Measurements from ENCODE around the gene ZNF683.
A peak's percentile ranks its signal among the peaks of the same experiment; 100 is the strongest.
"Not testable (repeated sequence)": the region's sequence is repeated elsewhere in the genome, so short reads cannot be mapped to it uniquely, and the experiment has no call there.

ZNF683 gene

DNA sequence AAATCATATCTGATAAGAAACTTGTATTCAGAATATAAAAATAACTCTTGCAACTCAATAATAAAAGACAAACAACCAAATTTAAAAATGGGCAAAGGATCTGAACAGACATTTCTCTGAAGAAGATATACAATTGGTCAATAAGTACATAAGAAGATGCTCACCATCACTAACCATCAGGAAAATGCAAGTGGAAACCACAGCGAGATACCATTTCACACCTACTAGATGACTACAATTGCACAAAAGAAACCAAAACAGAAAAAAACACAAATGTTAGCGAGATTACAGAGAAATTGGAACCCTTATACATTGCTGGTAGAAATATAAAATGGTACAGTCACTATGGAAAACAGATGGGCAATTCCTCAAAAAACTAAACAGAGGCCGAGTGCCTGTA lies 11.5 kb upstream of the ZNF683 start:
- no peak for DNase-seq

DNA sequence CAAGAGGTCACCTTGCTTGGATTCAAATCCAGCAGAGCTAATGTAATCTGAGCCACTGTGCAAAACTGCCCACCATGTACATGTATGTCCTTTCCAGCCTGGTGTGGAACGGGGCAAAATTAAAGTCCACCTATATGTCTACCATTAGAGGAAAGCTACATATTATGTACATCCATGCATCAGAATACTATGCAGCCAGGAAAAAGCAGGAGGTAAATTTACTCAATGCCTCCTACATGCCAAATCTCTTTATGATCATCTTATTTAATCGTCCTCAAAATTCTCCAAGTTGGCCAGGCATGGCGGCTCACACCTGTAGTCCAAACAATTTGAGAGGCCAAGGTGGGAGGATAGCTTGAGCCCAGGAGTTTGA lies 6.3 kb upstream of the ZNF683 start:
- no peak for DNase-seq

DNA sequence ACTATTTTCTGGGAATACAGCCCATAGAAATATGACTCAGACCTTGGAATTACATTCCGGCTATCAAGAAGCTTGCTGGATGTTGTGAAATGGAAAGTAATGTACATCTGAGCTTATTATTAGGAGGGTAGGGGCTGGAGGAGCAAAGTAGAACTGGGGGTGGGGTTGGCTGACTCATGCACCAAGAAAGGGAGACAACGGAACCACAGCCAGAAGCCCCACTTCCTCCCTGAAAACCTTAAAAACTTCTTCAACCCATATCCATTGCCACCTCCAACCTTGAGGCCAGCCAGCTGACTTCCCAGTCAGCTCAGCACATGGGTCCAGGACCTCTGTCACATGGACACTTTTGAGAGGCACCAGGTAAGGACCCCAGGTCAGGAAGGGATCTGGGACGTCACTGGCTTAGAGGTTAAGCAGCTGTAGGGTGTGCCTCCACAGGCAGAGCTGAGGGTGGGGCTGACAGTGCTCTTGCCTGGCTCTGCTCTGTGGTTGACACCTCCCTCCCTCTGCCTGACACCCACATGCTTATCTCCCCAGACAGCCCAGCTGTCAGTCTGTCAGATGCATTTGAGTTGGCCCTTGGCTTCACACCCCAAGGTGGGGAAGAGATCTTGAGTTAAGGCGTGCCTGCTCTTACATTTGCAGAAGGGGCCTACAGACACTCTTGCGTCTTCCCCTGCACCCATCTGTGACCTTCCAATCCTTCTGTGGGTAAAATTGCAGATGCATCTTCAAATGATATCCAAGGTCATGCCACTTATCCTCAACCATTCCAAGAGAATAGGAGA lies 5.7 kb upstream of the ZNF683 start:
- DNase-seq: peak; percentile 53 to 55

DNA sequence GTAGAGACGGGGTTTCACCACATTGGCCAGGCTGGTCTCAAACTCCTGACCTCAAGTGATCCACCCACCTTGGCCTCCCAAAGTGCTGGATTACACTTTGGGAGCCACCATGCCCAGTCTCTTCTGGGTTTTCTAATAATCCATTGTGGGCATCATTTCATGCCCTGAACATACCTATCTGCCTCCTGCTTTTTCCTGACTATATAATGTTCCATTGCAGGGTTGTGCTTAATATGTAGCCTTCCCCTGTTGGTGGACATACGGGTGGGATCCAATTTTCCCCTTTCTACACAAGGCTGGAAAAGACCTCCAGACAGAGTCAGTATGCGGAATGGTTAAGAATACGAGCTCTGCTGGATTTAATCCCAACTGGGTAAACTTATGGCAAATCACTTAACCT lies 3.5 kb upstream of the ZNF683 start:
- DNase-seq: no peak

DNA sequence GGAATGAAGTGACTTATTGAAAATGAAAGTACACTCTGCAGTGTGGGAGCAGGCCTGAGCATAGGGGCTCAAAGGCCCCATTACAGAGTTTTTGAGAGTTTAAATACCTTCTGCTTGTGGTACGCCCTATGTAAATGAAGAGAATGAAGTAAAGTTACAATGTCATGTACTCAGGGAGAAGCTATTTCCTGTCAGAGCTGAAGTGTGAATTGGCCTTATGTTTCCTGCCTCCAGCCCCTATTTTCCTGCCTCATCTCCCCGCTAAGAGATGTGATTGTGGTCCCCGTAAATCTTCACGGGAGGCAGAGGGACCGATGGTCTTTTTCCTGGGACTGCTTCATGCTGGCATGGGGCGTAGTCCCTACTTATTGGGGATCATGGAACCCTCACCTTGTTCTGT lies 2.5 kb upstream of the ZNF683 start:
- no peak for DNase-seq

DNA sequence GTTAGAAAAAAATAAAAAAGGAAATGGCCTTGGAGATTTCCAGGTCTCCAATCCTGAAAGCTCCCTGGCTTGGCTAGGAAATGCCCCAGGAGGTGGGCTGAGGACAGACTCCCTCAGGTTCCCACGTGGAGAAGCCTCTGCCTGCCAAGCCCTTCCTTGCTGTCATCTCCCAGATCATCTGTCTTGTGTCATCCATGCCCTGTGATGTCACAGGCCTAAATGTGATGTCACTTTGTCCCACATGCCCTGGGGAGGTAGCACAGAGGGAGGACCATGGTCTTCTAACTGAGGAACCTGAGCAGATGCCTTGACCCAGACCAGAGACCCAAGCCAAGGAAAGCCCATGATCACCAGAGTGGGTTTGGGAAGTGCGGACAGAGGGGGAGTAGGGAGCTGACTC lies 1.8 kb upstream of the ZNF683 start:
- DNase-seq: not testable (repeated sequence)

DNA sequence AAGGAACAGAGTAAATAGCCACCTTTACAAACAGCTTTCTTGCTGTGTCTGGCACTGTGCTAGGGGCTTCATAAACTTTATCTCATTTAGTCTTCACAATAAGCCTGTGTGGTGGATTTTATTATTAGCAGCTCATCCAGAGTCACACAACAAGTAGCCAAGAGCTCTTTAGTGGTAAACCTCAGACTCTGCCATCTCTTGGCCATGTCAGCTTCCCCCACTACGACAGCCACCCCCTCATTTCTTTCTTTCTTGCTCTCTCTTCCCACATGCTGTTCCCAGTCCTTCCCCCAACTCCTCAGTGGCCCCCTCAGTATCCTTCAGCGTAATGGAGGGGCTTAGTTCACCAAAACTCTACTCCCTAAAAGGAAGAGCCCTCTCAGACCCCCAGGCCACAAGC lies 1.2 kb upstream of the ZNF683 start:
- no peak for DNase-seq

DNA sequence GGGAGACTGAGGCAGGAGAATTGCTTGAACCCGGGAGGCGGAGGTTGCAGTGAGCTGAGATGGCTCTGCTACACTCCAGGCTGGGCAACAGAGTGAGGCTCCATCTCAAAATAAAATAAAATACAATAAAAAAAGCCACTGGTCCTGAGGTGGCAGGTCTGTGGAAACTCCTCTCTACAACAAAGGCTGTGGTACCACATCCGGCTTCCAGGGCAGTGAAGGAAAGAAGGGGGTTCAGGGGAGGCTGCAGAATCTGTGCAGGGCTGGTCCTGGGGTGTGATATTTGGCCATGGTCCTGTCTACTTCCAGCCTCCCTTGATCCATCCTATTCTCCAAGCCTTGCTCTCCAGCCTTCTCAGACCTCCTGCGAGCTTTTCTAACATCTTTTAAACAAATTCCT lies 731 bp upstream of the ZNF683 start:
- DNase-seq: no peak

DNA sequence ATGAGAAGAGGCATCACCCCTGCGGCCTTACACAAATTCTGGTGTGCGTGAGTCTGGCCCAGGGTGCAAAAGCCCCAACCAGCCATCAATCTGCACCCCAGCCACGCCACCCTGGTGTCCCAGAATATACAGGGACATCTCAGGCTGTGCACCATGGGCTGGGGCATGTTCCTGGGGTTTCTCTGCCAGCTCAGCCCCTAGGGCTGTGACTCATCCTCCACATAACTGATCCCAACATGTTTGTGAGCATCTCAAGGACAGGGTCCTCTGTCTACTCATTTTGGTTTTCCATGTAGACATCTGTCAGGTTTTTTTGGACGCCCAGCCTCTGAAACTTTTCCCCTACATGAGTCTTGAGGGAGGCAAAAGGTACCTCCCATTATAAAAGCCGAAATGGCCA lies 511 bp downstream of the ZNF683 start:
- no peak for DNase-seq

DNA sequence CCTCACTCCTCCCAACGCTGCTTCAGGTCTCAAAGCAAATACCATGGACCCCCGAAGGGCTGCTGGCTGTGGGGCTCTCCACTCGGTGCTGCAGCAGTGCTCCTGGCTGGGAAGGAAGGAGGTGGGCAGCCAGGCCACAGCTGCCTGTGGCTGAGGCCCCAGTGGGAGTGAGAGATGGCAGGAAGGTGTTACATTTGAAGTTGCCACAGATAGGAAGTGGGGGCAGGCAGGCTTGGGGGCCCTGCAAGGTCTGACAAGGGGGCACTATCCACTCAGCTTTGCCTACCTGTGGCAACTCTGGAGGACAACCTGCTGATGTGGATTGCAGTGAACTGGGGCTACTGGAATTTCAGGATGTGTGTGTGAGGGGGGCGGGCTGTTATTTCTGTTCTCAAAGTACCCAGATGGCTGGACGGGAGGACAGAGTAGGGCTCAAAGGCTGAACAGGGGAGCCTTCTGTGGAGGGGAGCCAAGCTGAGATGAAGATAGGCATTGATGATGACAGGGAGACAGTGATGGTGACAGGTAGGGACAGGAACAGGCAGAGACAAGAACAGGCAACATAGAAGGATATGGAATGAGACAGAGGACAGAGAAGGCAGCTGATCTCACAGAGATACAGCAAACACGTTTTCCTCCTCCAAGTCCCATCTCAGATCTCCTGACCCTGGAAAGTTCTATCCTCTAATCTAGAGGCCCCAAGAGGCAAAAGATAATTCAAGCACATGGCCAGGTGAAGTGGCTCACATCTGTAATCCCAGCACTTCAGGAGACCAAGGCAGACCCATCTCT lies 1.8 kb downstream of the ZNF683 start:
- no peak for DNase-seq

DNA sequence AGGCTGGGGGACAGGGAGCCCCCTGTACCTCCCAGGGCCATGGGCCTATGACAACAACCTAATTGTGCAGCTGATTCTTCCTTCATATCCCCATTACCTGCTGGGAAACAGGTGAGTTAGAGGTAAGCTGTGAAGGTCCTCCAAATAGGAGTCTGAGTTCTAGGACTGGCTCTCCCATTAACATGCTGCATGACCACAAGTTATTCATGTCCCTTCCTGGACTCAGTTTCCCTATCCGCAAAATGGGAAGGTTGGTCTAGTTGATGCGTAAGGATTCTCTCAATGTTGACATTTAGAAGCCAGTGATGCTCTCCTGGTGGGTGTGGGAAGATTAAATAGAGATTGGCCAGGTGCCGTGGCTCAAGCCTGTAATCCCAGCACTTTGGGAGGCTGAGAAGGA lies 4.1 kb downstream of the ZNF683 start:
- no peak for DNase-seq

DNA sequence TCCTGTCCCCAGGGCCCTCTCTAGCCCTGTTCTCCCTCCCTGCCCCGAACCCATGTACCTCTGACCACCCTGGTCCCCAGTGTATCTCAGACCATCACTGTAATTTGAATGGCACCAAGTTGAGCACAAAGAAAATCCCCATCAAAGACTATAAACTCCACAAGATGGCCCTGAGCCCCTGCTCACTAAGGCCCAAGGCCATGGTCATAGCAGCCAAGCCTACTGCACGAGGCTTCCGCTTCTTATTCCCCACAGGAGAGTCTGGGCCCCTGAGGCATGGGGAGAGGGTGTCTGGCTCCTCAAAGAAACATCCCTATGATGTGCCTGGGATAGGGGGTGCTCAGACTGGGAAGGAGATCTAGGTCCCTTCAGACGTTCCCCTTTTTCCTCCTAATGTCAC lies 4.5 kb downstream of the ZNF683 start:
- no peak for DNase-seq

DNA sequence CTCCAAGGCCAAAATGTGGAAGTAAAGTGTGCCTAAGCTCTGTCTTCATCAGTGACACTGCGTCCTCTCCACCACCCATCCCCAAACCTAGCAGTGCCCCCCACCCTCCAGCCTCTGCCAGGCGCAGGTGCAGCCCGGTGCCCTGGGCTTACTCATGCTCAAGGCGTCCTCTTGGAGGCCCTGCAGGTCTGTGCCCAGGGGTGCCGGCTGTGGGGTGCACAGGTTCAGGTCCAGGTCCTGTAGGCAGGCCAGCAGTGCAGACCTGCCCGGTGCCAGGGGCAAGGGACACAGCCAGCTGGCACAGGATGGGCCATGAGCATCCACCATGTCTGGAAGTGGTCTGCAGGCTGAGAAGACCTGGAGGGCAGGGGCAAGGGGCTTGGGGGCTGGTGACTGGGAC lies 5.1 kb downstream of the ZNF683 start:
- no peak for DNase-seq

DNA sequence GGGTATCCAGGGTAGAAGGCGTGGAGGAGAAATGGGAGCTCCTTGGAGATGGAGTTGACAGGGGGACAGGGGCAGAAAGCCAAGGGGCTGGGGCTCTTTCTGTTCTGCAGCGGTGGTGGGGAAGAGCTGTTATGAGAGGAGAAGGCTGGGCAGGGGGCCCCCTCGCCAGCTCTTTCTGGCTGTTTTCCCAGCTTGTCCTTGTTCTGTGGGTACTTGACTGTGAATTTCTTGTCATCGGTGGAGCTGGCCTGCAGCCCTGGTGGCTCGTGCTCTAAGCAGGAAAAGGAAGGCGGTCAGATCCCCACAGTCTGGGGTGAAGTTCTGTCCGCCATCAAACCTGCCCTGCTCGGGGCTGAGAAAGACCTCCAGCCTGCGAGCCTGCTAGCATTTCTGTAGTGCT lies 7.6 kb downstream of the ZNF683 start:
- no peak for DNase-seq

DNA sequence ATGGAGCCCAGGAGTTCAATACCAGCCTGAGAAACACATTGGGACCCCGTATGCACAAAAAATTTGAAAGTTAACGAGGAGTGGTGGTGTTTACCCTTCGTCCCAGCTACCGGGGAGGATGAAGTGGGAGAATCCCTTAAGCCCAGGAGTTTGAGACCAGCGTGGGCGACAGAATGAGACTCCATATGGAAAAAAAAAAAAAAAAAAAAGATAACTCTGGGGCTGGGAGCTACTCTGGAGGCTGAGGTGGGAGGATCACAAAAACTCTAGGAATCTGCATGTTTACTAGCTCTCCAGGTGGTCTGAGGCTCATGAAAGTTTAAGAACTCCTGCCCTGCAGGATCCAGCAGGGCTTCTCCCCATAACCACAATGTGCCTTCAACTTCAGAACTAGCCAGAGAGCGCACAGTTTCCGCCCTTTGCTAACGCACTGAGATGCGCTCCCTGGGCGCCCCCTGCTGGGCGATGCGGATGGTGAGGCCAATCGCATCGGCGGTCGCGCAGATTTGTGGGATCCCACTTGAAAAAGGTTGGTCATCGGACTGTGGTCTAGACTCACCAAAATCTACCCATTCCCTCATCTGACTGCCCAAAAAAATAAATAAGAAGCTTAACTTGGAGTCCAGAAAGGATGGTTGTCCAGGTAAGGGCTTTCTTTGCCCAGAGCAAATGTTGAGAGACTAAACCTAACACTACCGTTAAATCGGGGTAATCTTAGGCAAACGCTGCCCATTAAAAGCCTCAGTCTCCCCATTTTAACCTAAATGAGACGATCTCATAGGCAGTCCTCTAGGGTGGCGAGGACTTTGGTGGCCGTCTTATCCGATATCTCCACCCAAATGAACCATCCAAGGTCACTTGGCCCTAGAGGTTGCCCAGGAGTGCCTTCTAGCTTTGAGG lies 8.8 kb downstream of the ZNF683 start:
- peak; percentile 60 to 88 for DNase-seq

DNA sequence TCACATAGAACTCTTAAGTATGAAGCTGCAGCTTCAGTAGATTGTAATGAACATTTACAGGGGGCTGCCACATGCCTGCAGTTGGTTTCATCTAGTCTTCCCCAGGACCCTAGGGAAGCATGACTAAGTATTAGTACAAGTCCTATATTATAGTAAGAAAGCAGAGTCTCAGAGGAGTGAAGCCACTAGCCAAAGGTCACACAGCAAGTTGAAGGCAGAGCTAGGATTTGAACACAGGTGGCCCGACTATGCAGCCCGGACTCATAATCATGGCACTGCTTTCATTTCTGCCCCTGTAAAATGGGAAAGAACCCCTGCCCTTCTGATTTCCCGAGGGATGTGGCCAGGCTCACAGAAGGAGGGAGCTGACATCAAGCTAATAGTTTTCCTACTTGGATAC lies 10.2 kb downstream of the ZNF683 start:
- DNase-seq: no peak

DNA sequence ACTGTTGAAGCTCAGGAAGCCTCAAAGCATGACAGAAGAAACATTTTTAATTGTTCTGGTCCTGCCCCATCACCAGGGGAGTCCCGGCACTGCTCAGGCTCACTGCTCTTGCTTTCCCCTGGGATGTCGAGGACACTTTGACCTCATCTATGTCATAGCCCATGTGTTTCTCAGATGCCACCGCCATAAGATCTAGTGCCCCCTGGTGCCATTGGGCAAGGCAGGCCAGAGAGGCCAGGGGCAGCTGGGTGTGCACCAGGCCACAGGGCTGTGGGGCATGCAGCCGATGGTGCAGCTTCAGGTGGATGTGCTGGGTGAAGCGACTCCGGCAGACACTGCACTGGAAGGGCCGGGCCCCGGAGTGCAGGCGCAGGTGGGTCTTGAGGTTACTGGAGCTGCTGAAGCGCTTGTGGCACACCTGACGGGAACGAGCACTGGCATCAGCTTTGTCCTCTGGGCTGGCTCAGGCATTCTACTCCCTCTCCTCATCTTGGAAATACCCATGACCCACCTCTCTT lies 10.9 kb downstream of the ZNF683 start:
- no peak for DNase-seq

DNA sequence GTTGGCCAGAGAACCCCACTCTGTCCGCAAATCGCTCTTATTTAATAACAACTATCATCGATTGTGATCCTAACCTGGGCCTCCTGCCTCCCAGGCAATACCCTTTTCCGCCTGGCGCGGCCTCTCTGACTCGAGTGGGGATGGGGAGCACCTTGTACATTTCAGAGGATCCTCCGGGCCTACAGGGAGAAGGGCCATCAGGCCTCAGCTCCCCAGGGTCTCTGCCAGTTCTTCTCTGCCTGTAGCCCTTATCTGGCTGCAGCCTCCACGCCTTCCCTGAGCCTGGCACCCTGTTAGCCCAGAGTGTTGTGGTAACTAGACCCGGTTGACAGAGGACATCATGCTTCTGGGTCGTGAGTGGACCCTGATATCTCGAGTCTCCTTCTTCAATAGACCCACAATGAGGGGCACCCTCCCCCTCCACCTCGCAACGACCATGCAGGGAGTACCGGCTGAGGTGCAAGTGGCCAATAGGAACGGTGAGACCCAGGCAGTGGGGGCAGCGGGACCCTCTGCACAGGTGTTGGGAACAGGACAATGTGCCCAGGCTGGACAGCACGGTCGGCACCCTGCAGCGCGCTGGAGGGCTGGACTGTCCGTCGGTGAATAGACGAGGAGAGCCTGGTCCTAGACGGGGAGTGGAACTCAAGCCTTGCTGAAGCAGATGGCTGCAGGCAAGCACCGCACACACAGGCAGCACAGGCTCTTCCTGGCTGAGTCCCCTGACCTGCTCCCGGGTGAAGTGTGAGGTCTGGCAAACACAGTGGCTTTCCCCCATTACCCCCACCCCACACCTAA lies 11.5 kb downstream of the ZNF683 start:
- no peak for DNase-seq

DNA sequence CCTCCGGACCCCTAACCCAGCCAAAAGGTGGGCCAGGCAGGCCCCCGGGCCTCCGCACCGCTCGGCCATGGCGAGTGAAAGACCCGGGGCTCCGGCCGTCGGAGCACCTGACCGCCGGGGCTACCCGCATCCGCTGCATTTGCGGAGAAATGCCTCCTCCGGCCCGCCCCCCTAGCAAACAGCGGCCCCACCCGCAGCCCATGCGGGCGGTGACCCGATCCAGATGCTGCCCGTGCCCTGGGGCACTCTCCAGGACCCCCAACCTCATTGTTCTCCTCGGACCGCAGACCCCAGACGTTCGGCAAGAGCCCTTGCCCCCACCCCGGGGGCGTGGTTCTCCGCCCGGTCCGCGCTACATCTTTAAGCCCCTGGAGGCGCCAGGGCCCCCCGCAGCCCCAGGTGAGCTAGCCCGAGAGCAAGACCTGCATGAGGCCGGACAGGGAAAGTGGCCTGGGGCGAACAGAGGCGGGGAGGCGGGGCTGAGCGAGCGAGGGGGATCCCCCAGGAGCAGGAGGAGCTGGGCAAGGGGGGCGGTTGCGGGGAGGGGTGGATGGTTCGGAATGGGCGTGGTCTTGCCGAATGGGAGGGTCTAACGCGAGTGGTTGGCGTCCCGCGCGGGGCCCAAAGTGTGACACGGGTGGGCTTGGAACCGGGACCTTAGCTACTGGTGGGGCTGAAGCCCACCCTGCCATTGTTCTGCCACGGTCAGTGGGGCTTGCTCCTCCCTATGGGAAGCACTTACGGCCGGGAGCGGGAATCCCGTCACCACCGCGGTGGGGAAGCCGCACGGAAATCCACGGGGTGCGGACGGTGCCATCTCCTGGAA lies 12.4 kb downstream of the ZNF683 start:
- peak in 1 of 2 donors; percentile 16 for DNase-seq

DNA sequence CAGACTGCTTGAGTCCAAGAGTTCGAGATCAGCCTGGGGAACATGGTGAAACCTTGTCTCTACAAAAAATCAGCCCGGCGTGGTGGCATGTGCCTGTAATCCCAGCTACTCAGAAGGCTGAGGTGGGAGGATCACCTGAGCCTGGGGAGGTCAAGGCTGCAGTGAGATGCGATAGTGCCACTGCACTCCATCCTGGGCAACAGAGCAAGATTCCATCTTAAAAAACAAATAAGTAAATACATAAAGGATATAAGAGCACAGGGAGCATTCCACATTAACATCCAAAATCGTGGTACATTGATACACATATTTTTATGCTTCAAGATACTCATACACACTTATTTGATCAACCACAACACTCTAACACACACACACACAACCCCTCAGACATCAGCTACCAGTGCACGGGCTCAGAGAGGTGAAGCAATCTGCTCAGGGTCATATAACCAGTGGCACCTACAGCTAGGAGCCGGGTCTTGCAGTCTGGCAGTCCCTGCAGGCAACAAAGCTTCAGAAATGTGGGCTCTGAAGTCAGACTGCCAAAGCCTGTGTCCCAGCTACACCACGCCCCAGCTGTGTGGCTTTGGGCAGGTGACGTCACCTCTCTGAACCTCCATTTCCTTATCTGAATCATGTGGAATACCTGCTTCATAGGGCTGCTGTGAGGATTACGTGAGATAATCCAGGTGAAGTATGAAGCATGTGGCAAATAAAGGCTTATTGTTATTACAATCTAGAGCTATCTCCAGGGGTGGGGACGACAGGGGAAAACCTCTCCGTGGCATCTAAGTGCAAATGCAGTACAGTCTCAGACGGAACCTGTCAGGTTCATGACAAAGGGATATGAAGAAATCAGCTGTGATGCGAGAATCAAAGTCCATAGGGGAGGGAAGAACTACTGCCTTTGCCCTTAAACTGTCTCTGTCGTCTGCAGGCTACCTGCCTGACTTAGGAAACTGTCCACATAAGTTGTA lies 13.9 kb downstream of the ZNF683 start:
- no peak for DNase-seq

All from inflammatory macrophage treated with lipopolysaccharide for 1 hour (primary cell).